Measurements from ENCODE around the gene TENM3.

TENM3 gene

DNA sequence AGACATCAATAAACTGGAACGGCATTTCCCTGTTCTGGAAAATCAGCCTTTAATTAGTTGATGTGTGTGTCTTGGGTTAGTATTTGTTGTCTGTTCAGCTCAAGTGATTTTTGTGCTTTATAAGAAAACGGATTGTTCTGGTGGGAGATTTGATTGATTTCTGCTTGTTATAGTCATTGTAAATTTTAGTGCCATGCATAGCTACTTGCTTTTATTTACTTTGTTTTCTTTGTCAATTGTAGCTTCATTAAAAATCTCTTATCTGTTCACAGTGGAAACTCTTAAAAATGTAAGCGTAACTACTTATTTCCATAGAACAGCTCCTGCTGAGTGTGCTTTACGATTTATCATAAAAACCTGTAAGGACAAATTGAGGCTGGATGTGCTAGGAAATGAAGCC is 253.2 kb downstream of the TENM3 start:
- H3K4me1 Mint-ChIP-seq = peaks cover 6% of the 10 kb centered on the region
- DNase-seq = no peak
- H3K36me3 Mint-ChIP-seq (ENCODE audit: low read depth) = no peaks in the 10 kb centered on the region
- no peak overlapping the region for H3K27ac Mint-ChIP-seq
- TF ChIP-seq, protein P1, sequence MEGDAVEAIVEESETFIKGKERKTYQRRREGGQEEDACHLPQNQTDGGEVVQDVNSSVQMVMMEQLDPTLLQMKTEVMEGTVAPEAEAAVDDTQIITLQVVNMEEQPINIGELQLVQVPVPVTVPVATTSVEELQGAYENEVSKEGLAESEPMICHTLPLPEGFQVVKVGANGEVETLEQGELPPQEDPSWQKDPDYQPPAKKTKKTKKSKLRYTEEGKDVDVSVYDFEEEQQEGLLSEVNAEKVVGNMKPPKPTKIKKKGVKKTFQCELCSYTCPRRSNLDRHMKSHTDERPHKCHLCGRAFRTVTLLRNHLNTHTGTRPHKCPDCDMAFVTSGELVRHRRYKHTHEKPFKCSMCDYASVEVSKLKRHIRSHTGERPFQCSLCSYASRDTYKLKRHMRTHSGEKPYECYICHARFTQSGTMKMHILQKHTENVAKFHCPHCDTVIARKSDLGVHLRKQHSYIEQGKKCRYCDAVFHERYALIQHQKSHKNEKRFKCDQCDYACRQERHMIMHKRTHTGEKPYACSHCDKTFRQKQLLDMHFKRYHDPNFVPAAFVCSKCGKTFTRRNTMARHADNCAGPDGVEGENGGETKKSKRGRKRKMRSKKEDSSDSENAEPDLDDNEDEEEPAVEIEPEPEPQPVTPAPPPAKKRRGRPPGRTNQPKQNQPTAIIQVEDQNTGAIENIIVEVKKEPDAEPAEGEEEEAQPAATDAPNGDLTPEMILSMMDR (IDR thresholded peaks at IDR 0.05) = no peak
- H3K27me3 Mint-ChIP-seq (ENCODE audit: low read depth, poor library complexity) = no peaks in the 10 kb centered on the region
- H3K9me3 Mint-ChIP-seq = no peaks in the 10 kb centered on the region
- no peak overlapping the region for H3K4me3 Mint-ChIP-seq

- no peak overlapping the region for H3K27ac Mint-ChIP-seq
- DNase-seq = no peak
- no peaks in the 10 kb centered on the region for H3K9me3 Mint-ChIP-seq
- TF ChIP-seq, protein P1 (IDR thresholded peaks at IDR 0.05) = no peak
- no peak overlapping the region for H3K4me3 Mint-ChIP-seq
- H3K36me3 Mint-ChIP-seq (ENCODE audit: low read depth) = peaks cover 15% of the 10 kb centered on the region
- H3K27me3 Mint-ChIP-seq (ENCODE audit: low read depth, poor library complexity) = no peaks in the 10 kb centered on the region
- H3K4me1 Mint-ChIP-seq = peaks cover 23% of the 10 kb centered on the region
Observed at GRCh38 chr4:182502064-182502463, 258.9 kb downstream of the TENM3 start.

GRCh38 chr4:182504463-182504862 is 261.3 kb downstream of the TENM3 start:
- Mint-ChIP-seq H3K27ac (no peak overlapping the region), H3K9me3 (no peaks in the 10 kb centered on the region), H3K4me3 (no peak overlapping the region), H3K36me3 (ENCODE audit: low read depth) (peaks cover 15% of the 10 kb centered on the region), H3K27me3 (ENCODE audit: low read depth, poor library complexity) (no peaks in the 10 kb centered on the region), H3K4me1 (peaks cover 36% of the 10 kb centered on the region)
- TF ChIP-seq, protein P1 (IDR thresholded peaks at IDR 0.05) = no peak
- no peak for DNase-seq

DNA sequence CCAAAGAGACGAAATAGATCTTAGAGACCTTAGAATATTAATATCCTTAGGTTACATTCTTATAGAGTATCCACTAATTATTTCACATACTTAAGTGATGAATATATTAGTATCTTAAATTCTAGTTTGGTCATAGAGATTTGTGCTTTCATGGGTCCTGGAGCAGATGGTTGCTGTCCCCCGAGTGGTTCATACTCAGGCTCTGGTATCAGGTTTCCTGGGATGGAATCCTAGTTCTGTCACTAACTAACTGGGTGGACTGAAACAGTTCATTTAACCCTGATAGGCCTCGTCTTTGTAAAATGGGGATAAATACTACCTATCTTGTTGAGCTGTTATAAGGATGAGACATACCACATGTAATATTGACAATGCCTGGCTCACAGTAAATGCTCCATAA is 264.6 kb downstream of the TENM3 start:
- no peaks in the 10 kb centered on the region for H3K27me3 Mint-ChIP-seq (ENCODE audit: low read depth, poor library complexity)
- H3K4me3 Mint-ChIP-seq = no peak overlapping the region
- peaks cover 26% of the 10 kb centered on the region for H3K4me1 Mint-ChIP-seq
- no peak overlapping the region for H3K27ac Mint-ChIP-seq
- no peak for DNase-seq
- peaks cover 10% of the 10 kb centered on the region for H3K36me3 Mint-ChIP-seq (ENCODE audit: low read depth)
- no peaks in the 10 kb centered on the region for H3K9me3 Mint-ChIP-seq
- TF ChIP-seq, protein P1 (IDR thresholded peaks at IDR 0.05) = no peak

DNA sequence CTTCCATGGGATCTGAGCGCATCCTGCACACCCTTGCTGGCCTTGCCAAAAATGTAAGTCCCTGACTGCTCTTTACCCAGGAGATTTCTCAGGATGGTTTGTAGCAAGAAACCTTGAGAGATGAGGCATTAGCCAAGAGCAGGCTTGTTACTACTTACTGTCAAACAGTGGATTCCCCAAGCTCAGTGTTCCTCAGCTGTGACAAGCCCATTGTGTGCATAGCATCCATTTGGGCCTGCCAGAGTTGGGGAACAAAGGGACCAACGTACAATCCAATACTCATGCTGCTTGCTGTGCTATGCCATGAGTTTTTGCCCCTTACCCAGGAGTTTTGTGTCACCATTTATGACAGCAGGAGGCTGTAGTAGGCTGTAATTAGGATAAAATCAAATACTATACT is 267.6 kb downstream of the TENM3 start:
- TF ChIP-seq, protein P1 (IDR thresholded peaks at IDR 0.05) = no peak
- no peaks in the 10 kb centered on the region for H3K36me3 Mint-ChIP-seq (ENCODE audit: low read depth)
- DNase-seq = no peak
- no peak overlapping the region for H3K27ac Mint-ChIP-seq
- peaks cover 3% of the 10 kb centered on the region for H3K9me3 Mint-ChIP-seq
- no peaks in the 10 kb centered on the region for H3K27me3 Mint-ChIP-seq (ENCODE audit: low read depth, poor library complexity)
- H3K4me3 Mint-ChIP-seq = no peak overlapping the region
- peaks cover 18% of the 10 kb centered on the region for H3K4me1 Mint-ChIP-seq

DNA sequence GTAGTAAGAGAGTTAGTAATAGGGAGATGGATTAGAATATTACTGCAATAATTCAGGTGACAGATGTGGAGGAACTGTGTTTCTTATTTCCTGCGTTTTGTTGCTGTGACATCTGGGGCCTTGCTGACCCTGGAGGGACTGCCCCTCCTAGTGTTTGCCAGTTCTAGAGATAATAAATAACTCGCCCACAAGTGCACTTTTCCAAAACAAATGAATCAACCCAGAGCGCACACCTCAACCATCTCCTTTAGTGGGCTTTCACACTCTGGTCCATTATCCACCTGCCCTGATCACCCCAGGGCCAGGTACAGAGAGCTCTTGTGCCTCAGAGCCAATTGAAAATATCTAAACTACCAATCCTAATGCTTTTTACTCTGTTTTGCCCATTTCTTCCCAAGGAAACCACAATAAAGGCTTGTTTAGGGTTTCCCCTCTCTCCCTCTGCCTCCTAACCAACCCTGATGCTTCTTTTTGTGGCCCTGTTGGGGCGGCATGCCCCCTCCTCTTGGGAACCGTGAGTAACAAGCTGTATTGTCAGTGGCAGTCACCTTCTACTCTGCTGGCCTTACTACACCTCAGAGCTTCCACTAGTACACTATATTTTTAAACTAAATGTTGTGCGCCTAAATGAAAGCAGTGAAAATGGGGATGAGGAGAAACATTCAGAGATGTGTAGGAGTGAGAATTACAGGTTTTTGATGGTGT is 270.5 kb downstream of the TENM3 start:
- Mint-ChIP-seq H3K36me3 (ENCODE audit: low read depth) (peaks cover 13% of the 10 kb centered on the region), H3K27me3 (ENCODE audit: low read depth, poor library complexity) (no peaks in the 10 kb centered on the region), H3K4me1 (no peaks in the 10 kb centered on the region), H3K9me3 (peaks cover 21% of the 10 kb centered on the region), H3K27ac (no peak overlapping the region), H3K4me3 (no peak overlapping the region)
- no peak for DNase-seq
- TF ChIP-seq, protein P1 (IDR thresholded peaks at IDR 0.05) = no peak
